ENCODE measurements around the gene CIDEA.

CIDEA gene

DNA sequence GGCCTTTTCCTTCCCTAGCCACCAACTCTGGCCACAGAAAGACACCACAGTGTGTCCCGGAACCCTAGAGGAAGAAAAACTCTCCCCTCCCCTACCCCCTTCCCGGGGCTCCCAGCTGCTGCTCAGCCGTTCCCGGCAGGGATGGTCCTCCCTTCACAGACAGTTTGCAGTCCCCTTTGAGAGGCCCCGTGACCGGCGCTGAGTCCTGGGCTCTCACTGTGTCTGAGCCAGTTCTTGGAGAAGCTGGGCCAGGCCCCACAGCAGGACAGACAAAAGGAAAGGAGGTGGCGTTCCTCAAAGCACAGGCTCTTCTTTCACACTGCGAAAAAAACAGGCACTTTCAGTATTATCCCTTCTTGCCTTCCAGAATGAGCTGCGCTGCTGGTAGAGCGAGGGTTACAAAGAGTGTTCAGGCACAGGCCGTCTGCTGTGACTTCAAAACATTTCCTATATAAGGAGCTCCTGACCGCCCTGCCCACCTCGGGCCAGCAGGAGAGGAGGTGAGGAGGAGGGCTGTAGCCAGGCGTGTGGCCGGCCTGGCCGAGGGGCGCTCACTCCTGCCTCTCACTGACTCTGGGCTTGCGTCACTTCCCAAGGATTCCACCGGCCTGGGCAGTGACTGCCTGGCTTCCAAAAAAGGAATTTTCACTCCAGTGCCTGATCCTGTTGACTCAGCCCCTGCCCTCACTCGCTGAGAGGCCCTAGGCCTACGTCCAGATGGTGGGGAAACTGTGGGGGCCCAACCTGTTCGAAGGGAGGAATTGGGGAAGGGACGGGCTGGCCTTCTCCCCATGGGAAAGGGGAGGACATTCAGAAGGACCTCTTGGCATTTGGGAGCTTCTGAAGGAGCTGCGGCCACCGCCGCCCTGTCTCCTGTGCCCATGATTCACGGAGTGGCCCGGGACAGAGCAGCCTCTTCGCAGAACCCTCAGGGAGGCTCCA is 24.9 kb downstream of the CIDEA start:
- H3K27ac Mint-ChIP-seq: no peak overlapping the region
- peaks cover 5% of the 10 kb centered on the region for H3K27me3 Mint-ChIP-seq (ENCODE audit: low read depth)
- no peaks in the 10 kb centered on the region for H3K36me3 Mint-ChIP-seq (ENCODE audit: low read depth)
- H3K4me3 Mint-ChIP-seq: no peak overlapping the region
- no peaks in the 10 kb centered on the region for H3K9me3 Mint-ChIP-seq
- H3K4me1 Mint-ChIP-seq (ENCODE audit: low read depth): no peaks in the 10 kb centered on the region

DNA sequence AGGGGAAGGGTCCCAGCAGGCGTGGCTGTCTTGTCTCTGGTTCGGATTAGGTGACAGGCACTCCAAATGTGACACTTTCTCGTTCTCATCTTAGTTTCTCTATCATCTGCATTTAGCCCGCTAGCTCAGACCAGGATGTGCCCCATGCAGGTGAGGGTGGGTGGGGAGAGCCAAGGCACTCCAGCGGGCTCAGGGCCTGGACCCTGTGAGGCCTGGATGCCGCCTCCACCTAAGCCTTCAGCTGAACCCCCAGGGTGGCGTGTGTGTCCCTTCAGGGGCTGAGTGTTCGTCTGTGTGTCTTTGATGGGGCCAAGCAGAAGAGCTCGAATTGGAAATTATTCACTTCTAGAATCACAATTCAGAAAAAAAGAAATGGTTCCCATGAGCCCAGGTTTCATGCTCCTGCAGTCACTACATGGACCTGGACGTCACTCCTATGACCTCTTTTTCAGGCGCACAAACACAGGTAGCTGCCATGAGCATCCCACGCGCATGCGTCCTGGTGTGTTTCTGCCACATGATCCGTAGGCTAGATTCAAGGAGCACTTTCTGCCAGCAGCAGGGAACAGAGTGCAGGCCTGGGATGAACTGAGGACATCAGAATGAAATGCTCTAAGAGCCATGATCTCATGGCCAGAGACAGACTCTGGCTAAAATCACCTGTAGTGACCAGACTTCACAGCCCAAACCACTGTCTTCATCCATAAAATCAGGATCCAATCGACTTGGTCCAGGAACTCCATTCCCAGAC is 25.8 kb downstream of the CIDEA start:
- Mint-ChIP-seq H3K4me3 (no peak overlapping the region), H3K4me1 (ENCODE audit: low read depth) (no peaks in the 10 kb centered on the region), H3K9me3 (no peaks in the 10 kb centered on the region), H3K27me3 (ENCODE audit: low read depth) (peaks cover 14% of the 10 kb centered on the region), H3K36me3 (ENCODE audit: low read depth) (no peaks in the 10 kb centered on the region), H3K27ac (no peak overlapping the region)

DNA sequence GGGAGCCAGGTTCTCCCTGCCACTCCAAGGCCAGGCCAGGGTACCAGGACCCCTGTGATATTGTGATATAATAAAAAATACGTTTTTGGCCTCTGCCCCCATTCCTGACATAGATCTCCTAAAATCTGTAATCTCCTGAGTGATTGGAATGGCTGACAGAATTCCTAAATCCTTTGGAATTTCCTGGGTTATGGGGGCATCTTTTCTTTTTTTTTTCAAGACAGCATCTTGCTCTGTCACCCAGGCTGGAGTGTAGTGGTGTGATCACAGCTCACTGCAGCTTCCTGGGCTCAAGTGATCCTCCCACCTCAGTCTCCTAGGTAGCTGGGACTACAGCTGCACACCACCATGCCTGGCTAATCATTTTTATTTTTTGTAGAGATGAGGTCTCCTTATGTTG is 27.7 kb downstream of the CIDEA start:
- no peaks in the 10 kb centered on the region for H3K9me3 Mint-ChIP-seq
- no peaks in the 10 kb centered on the region for H3K36me3 Mint-ChIP-seq (ENCODE audit: low read depth)
- no peaks in the 10 kb centered on the region for H3K4me1 Mint-ChIP-seq (ENCODE audit: low read depth)
- H3K27me3 Mint-ChIP-seq (ENCODE audit: low read depth): peaks cover 30% of the 10 kb centered on the region
- H3K27ac Mint-ChIP-seq: no peak overlapping the region
- H3K4me3 Mint-ChIP-seq: no peak overlapping the region

DNA sequence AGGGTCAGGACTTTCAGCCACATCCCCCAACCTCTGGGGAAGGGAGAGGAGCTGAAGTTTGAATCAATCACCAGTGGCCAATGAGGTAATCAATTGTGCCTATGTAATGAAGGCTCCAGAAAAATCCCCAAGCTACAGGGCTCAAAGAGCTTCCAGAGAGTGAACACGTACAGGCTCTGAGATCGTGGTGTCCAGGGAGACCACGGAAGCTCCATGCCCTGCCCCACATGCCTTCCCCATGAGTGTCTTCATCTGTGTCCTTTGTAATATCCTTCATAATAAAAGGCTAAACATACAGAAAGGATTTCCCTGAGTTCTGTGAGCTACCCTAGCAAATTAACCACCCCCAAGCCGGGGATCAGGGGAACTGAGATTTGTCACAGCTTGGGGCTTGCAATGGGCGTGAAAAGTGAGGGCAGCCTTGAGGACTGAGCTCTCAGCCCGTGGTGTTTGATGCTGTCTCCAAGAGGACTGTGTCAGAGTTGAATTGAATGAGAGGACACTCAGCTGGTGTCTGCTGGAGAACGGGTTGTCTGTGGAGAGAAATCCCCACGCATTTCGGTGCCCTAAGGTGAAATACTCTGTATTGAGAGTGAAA is 28.4 kb downstream of the CIDEA start:
- H3K36me3 Mint-ChIP-seq (ENCODE audit: low read depth): no peaks in the 10 kb centered on the region
- peaks cover 36% of the 10 kb centered on the region for H3K27me3 Mint-ChIP-seq (ENCODE audit: low read depth)
- H3K4me3 Mint-ChIP-seq: no peak overlapping the region
- no peaks in the 10 kb centered on the region for H3K9me3 Mint-ChIP-seq
- H3K27ac Mint-ChIP-seq: no peak overlapping the region
- H3K4me1 Mint-ChIP-seq (ENCODE audit: low read depth): no peaks in the 10 kb centered on the region

DNA sequence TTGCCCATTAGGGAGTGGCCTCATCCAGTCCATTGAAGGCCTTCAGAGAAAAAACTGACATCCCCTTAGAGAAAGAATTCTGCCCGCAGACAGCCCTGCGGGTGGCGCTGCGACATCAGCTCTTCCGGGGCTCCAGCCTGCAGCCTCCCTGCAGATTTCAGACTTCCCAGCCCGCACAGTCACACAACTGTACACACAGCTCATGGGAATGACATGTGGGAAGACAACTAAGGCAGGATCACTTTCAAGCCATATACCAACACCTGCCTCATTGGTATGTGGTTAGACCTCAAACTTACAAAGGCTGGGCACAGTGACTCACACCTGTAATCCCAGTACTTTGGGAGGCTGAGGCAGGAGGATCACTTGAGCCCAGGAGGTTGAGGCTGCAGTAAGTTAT is 29.1 kb downstream of the CIDEA start:
- no peak overlapping the region for H3K4me3 Mint-ChIP-seq
- H3K27me3 Mint-ChIP-seq (ENCODE audit: low read depth): peaks cover 43% of the 10 kb centered on the region

DNA sequence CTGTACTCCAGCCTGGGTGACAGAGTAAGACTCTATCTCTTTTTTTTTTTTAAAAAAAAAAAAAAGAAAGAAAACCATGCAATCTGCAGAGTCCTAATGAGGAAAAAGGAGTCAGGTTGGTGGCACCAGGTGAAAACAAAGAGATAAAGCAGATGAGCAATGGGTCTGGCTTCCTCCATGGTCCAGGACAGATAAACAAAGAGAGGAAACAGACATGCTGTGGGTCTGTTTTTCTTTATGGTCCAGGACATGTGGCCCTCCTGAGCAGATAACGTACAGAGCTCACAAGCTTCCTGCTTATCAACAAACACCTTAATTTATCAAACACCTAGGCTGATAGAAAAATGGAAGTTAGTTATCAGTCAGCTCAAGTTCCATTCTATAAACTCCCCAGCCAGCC is 29.5 kb downstream of the CIDEA start:
- no peak overlapping the region for H3K27ac Mint-ChIP-seq
- no peaks in the 10 kb centered on the region for H3K4me1 Mint-ChIP-seq (ENCODE audit: low read depth)
- H3K9me3 Mint-ChIP-seq: no peaks in the 10 kb centered on the region
- no peaks in the 10 kb centered on the region for H3K36me3 Mint-ChIP-seq (ENCODE audit: low read depth)
- H3K27me3 Mint-ChIP-seq (ENCODE audit: low read depth): peaks cover 47% of the 10 kb centered on the region
- H3K4me3 Mint-ChIP-seq: no peak overlapping the region

More for the DNA sequence above, 29.1 kb downstream of the CIDEA start:
- H3K4me1 Mint-ChIP-seq (ENCODE audit: low read depth): no peaks in the 10 kb centered on the region
- no peaks in the 10 kb centered on the region for H3K36me3 Mint-ChIP-seq (ENCODE audit: low read depth)
- H3K9me3 Mint-ChIP-seq: no peaks in the 10 kb centered on the region
- H3K27ac Mint-ChIP-seq: no peak overlapping the region

DNA sequence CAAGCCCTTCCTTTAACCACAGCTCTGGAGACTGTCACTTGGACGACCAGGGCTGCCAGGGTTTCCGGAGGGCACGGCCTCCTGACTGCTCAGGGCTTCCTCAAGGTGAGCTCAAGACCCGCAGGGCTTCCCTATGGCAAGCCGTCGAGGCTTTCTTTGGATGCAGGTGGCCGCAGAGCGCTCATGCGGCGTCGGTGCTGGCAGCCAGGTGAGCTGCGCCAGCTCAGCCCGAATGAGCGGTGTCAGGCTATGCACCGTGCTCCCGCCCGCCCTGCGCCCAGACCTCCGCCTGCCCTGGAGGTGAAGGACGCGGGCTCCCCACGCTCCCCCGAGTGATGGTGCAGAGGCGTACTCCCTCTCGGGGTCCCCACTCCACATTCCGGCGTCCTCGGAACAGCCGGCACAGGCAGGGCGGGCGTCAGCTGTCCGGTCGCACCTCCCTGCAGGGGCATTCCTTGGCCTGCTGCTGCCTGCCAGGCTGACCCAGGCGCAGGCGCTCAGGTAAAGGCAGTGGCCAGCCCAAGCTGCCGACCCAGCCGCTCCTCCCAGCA is 33.0 kb downstream of the CIDEA start:
- Mint-ChIP-seq H3K27ac (no peak overlapping the region), H3K4me1 (ENCODE audit: low read depth) (no peaks in the 10 kb centered on the region), H3K27me3 (ENCODE audit: low read depth) (peaks cover 61% of the 10 kb centered on the region), H3K4me3 (no peak overlapping the region), H3K36me3 (ENCODE audit: low read depth) (no peaks in the 10 kb centered on the region), H3K9me3 (no peaks in the 10 kb centered on the region)

DNA sequence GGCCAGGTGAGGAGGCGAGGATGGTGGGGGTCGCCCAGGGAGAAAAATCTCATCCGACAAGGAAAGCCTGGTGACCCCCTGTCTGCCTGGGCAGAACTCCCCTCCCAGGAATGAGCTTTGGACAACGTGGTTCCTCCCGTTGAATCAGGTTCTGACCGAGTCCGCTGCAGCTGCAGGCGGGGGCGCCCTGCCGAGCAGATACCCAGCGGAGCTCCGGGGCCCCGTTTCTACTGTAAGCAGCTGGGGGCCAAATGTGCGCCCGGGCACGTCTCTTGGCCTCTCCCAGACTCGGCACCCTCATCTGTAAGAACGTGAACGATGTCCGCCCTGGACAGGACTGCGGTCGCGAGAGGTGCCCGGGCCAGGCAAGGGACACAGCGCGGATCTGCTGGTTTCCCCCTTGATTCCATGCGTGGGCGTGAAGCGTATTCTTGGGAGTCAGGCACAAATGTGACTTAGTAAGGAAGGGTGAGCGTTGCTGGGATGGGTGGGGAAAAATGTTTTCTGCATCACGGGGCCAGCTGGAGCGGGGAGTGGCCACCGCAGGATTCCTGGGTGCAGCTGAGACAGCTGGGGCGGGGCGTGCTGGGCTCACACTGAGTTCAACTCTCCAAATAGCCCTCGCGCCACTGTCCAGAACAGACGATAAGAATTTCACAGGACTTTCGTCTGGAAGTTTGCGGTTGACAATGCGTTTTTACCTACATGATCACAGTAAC is 33.7 kb downstream of the CIDEA start:
- Mint-ChIP-seq H3K9me3 (no peaks in the 10 kb centered on the region), H3K27me3 (ENCODE audit: low read depth) (peaks cover 61% of the 10 kb centered on the region), H3K4me1 (ENCODE audit: low read depth) (no peaks in the 10 kb centered on the region), H3K36me3 (ENCODE audit: low read depth) (no peaks in the 10 kb centered on the region), H3K4me3 (no peak overlapping the region), H3K27ac (no peak overlapping the region)

DNA sequence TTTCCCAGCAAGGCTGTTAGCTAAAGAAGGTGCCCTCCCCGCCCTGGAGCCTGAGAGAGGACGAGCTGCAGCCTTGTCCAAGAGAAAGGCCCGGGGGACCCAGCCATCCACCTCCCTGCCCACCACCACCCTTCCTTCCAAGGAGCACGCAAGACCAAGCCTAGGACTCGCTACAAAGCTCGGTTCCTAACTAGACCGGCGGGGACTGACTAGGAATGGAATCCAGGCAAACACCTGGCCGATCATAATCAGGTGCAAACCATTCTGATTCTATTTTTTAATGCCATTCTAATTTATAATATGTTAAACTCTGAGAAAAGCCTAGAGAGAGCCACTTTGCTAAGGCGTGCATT is 34.2 kb downstream of the CIDEA start:
- Mint-ChIP-seq H3K27me3 (ENCODE audit: low read depth) (peaks cover 61% of the 10 kb centered on the region), H3K9me3 (no peaks in the 10 kb centered on the region), H3K4me1 (ENCODE audit: low read depth) (no peaks in the 10 kb centered on the region), H3K36me3 (ENCODE audit: low read depth) (no peaks in the 10 kb centered on the region), H3K4me3 (no peak overlapping the region), H3K27ac (no peak overlapping the region)

DNA sequence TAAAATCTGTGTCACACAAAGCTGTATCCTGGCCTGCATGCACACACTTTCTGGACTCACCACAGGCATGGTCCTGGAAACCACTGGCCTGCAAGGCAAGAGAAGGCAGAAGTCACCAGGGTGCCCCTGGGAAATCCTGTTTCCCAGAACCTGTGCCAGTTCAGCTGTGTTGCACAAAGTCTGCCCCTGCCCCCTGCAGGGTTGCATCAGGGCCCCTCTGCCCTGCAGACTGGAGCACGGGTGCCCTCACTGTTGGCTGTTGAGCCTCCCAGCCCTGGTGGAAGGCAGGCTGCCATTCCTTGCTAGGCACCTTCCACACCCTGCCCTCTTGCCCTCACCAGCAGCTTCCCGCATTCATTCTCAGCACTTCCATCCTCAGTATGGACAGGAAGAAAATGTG is 35.9 kb downstream of the CIDEA start:
- no peaks in the 10 kb centered on the region for H3K9me3 Mint-ChIP-seq
- H3K27ac Mint-ChIP-seq: no peak overlapping the region
- no peaks in the 10 kb centered on the region for H3K36me3 Mint-ChIP-seq (ENCODE audit: low read depth)
- H3K4me1 Mint-ChIP-seq (ENCODE audit: low read depth): no peaks in the 10 kb centered on the region
- H3K27me3 Mint-ChIP-seq (ENCODE audit: low read depth): peaks cover 48% of the 10 kb centered on the region
- no peak overlapping the region for H3K4me3 Mint-ChIP-seq

DNA sequence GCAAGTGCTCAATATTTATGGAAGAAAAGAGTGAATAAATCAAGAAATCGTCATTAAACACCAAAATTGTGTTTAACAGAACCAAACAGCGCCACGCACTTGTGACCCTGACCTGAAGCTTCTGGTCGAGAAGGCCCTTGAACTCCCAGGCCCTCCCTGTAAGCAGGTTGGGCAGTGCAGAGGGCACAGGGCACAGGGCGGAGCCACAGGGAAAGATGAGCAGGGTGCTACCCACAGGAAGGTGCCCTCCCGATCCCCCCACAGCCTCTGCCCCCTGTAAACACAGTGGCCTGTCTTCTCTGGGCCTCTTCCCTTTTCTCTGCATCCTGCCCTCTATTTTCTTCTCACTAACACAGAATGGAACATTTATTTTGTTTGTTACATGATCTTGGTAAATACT is 37.0 kb downstream of the CIDEA start:
- Mint-ChIP-seq H3K4me3 (no peak overlapping the region), H3K4me1 (ENCODE audit: low read depth) (no peaks in the 10 kb centered on the region), H3K36me3 (ENCODE audit: low read depth) (no peaks in the 10 kb centered on the region), H3K27me3 (ENCODE audit: low read depth) (peaks cover 40% of the 10 kb centered on the region), H3K27ac (no peak overlapping the region), H3K9me3 (no peaks in the 10 kb centered on the region)

DNA sequence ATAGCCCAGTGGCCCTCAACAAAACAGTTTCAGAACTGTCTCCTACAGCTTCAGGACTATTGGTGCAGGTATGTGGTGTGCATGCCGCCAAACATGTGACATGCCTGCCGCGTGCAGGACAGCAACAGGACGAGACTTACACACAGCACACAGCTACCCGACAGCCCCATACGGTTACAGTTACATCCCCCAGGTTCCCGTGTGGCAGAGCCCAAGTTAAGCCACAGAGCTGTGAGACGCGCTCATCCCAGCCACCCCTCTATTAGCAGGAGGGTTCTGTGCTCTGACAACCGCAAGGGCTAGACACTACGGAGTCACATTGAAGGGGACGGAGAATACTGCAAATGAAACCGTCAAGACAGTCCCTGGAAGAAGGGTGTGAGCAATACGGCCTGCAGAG is 37.5 kb downstream of the CIDEA start:
- no peak overlapping the region for H3K27ac Mint-ChIP-seq
- no peaks in the 10 kb centered on the region for H3K9me3 Mint-ChIP-seq
- no peaks in the 10 kb centered on the region for H3K4me1 Mint-ChIP-seq (ENCODE audit: low read depth)
- H3K27me3 Mint-ChIP-seq (ENCODE audit: low read depth): peaks cover 35% of the 10 kb centered on the region
- H3K4me3 Mint-ChIP-seq: no peak overlapping the region
- H3K36me3 Mint-ChIP-seq (ENCODE audit: low read depth): no peaks in the 10 kb centered on the region

DNA sequence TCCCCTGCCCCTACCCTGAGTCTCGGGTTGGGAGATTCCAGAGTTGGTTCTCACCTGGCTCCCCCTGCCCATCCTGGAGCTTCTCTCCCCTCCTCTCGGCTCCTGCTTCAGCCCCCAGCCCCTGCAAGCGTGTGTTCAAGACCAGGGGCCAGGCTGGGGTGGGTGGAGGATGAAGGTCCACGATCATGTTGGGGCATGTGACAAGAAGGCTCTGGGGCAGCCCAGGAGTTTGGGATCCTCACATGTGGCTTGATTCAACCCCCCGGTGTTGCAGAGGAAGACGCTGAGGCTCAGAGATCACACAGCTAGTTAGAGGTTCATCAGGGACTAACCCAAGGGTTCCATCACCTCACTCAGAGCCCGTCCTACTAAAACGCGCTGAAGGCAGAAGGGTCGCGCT is 39.7 kb downstream of the CIDEA start:
- Mint-ChIP-seq H3K27me3 (ENCODE audit: low read depth) (peaks cover 14% of the 10 kb centered on the region), H3K27ac (no peak overlapping the region), H3K4me1 (ENCODE audit: low read depth) (no peaks in the 10 kb centered on the region), H3K36me3 (ENCODE audit: low read depth) (no peaks in the 10 kb centered on the region), H3K4me3 (no peak overlapping the region), H3K9me3 (no peaks in the 10 kb centered on the region)

DNA sequence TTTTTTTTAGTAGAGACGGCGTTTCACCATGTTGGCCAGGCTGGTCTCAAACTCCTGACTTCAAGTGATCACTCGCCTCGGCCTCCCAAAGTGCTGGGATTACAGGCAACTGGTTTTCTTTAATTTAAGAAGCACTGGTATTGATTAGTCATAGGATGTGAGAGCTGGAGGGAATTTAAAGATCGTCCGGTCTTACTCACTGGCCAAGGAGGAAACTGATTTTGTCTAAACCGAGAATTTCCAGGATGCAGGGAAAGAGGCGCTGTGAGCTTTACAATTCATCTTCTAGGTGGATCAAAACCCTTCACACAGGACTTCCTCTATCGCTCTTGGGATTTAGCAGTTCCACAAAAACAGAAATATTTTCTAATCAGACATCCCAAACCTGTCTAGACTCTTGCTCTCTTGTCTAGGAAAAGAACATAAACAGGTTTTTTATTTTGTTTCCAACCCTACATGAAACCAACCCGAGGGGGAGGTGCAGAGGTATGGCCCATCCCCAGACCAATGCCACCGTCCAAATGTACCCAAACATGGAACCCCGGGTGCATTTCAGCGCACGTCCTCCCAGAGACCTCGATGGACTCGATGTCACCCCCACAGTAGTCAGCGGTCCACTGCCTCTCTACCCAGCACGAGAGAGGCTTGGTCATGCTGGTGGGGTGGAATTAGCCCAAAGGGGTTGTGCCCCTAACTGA is 41.4 kb downstream of the CIDEA start:
- H3K4me1 Mint-ChIP-seq (ENCODE audit: low read depth): no peaks in the 10 kb centered on the region
- H3K27me3 Mint-ChIP-seq (ENCODE audit: low read depth): peaks cover 5% of the 10 kb centered on the region
- no peaks in the 10 kb centered on the region for H3K36me3 Mint-ChIP-seq (ENCODE audit: low read depth)
- H3K4me3 Mint-ChIP-seq: no peak overlapping the region
- no peak overlapping the region for H3K27ac Mint-ChIP-seq
- no peaks in the 10 kb centered on the region for H3K9me3 Mint-ChIP-seq
